ENCODE results near the gene GFI1.

DNA sequence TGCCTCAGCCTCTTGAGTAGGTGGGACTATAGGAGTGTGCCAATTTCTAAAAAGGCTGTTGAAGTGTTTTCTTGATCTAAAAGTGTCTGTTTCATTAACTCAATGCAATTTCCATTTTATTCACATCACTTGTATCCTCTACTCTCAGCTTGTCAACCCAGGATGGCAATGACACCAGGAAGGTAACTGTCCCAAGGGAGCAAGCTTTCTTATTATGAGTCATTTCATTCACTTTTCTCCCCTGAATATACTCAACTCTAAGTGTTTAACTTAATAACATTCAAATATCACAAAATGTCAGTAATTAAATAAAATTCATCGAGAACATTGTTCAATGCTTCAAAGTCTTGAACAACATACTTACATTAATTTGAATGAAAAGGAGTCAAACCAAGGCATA lies 22.9 kb upstream of the GFI1 start:
- TF ChIP-seq, protein P1, sequence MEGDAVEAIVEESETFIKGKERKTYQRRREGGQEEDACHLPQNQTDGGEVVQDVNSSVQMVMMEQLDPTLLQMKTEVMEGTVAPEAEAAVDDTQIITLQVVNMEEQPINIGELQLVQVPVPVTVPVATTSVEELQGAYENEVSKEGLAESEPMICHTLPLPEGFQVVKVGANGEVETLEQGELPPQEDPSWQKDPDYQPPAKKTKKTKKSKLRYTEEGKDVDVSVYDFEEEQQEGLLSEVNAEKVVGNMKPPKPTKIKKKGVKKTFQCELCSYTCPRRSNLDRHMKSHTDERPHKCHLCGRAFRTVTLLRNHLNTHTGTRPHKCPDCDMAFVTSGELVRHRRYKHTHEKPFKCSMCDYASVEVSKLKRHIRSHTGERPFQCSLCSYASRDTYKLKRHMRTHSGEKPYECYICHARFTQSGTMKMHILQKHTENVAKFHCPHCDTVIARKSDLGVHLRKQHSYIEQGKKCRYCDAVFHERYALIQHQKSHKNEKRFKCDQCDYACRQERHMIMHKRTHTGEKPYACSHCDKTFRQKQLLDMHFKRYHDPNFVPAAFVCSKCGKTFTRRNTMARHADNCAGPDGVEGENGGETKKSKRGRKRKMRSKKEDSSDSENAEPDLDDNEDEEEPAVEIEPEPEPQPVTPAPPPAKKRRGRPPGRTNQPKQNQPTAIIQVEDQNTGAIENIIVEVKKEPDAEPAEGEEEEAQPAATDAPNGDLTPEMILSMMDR (IDR thresholded peaks at IDR 0.05; ENCODE audit: extremely low read depth in 1 of 2, insufficient read depth in 1 of 2, low read depth in 1 of 2, low read length in 2 of 2): no peak
- TF ChIP-seq MYC (IDR thresholded peaks at IDR 0.05; ENCODE audit: low read depth, low read length) (no peak), POLR2AphosphoS5 (IDR thresholded peaks at IDR 0.05; ENCODE audit: insufficient read depth, low read depth, low read length) (no peak), POLR2A (IDR thresholded peaks at IDR 0.05; ENCODE audit: low read depth, low read length) (no peak), EZH2 (IDR thresholded peaks at IDR 0.05; ENCODE audit: borderline replicate concordance, low read depth, low read length, severe bottlenecking) (no peak)
